Ascending aorta (tissue), 2 donors: ENCODE data around the gene SSTR3. TPM values are rescaled to one million over a fixed set of nuclear protein-coding genes. Genes with fewer than 3 reads are reported as not detected.

ENCODE experiments used
- DNase-seq, 2 donors: peaks; one replicate each; pipeline ENCODE4 v3.0.0-alpha.2; 2019; ENCODE audit warnings: low spot score in 2 of 2
- H3K27ac ChIP-seq, 2 donors: fragments of 200-600 bp; sonication (generic); one replicate each; pipeline ENCODE4 v1.5.1; 2016 to 2017; ENCODE audit warnings: mild to moderate bottlenecking in 1 of 2
- H3K27me3 ChIP-seq: fragments of 200-600 bp; sonication (generic); one replicate; pipeline ENCODE4 v1.5.1; 2017
- H3K36me3 ChIP-seq, 2 donors: fragments of 200-600 bp; sonication (generic); one replicate each; pipeline ENCODE4 v1.5.1; 2016
- H3K4me1 ChIP-seq, 2 donors: fragments of 200-600 bp; sonication (generic); one replicate each; pipeline ENCODE4 v1.5.1; 2016 to 2017; ENCODE audit warnings: mild to moderate bottlenecking in 1 of 2
- H3K4me3 ChIP-seq, 2 donors: fragments of 200-600 bp; sonication (generic); one replicate each; pipeline ENCODE4 v1.5.1; 2016 to 2017; ENCODE audit warnings: mild to moderate bottlenecking in 1 of 2
- H3K9me3 ChIP-seq, 2 donors: fragments of 200-600 bp; sonication (generic); one replicate each; pipeline ENCODE4 v1.5.1; 2016
- intact Hi-C: fragments of 100-400 bp; cut with DNase I; formaldehyde crosslinking; loops from one replicate; pipeline ENCODE4 v1.15.1; 2023
- total RNA-seq: library from RNA; depleted of rRNA; stranded (reverse); fragments of >200 nt; gene quantifications from one replicate; pipeline ENCODE4 v1.1.0, GENCODE V29; 2016
- TF ChIP-seq, protein P1 (sequence below), 3 experiments: fragments of 200-600 bp in 2 of 3; fragments of 450-650 bp in 1 of 3; sonication (generic) in 2 of 3; IDR thresholded peaks; one replicate each; pipeline ENCODE4 v1.5.1; 2016 to 2019; ENCODE audit warnings: antibody characterized with exemption in 3 of 3, mild to moderate bottlenecking in 1 of 3, moderate library complexity in 1 of 3

The SSTR3 gene
- total RNA-seq, 1 donor from 2014 or later = not detected

GRCh38 chr22:37240240-37240940 lies 28.1 kb upstream of the SSTR3 start:
- TF ChIP-seq, protein P1, sequence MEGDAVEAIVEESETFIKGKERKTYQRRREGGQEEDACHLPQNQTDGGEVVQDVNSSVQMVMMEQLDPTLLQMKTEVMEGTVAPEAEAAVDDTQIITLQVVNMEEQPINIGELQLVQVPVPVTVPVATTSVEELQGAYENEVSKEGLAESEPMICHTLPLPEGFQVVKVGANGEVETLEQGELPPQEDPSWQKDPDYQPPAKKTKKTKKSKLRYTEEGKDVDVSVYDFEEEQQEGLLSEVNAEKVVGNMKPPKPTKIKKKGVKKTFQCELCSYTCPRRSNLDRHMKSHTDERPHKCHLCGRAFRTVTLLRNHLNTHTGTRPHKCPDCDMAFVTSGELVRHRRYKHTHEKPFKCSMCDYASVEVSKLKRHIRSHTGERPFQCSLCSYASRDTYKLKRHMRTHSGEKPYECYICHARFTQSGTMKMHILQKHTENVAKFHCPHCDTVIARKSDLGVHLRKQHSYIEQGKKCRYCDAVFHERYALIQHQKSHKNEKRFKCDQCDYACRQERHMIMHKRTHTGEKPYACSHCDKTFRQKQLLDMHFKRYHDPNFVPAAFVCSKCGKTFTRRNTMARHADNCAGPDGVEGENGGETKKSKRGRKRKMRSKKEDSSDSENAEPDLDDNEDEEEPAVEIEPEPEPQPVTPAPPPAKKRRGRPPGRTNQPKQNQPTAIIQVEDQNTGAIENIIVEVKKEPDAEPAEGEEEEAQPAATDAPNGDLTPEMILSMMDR (IDR thresholded peaks at IDR 0.05) = no peak
- Histone ChIP-seq H3K27ac (no peak overlapping the region), H3K4me1 (no peaks in the 10 kb centered on the region), H3K27me3 (no peaks in the 10 kb centered on the region), H3K36me3 (no peaks in the 10 kb centered on the region), H3K9me3 (no peaks in the 10 kb centered on the region), H3K4me3 (no peak overlapping the region)
- DNase-seq = no peak
- intact Hi-C loops = no loop called here

DNA sequence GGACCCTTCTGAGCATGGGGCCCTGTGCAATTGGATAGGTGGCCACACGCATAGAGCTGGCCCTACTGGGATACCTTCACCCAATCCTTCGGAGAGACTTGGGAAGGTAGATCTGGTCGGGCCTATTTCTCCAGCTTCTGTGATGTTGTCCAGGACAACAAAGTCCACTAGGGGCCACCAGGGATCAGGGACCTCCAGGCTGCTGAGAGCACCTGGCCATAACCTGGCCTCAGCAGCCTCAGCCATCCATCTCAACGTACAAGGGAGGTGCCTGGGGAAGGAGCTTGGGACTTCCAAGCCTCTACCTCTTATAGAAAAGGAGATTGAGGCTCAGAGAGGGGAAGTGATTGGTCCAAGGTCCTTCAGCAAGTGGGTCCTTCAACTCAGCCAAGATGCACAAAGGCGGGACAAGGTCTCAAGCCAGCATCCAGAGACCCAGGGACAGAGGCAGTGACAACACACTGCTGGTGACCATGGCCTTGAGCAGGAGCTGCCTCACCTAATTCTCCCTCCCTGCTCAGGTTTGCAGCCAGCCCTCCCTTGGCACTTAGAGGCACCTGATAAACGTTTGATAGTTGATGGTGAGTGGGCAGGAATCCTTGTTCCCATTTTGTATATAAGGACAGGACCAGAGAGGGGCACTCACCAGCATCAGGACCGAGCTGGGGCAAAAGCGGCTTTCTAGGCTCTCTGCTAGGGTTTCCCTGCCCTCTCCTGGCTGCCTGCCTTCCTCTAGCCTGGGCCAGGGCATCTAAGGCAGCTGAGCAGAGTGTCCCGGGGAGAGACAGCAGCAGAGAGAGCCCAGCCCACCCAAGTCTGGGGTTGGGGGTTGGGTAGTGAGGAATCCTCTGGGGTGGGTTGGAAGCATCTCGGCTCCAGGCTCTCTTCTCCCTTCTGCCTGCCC lies 27.3 kb upstream of the SSTR3 start:
- no peaks in the 10 kb centered on the region for H3K27me3 ChIP-seq
- H3K9me3 ChIP-seq = no peaks in the 10 kb centered on the region
- H3K36me3 ChIP-seq = no peaks in the 10 kb centered on the region
- DNase-seq = no peak
- intact Hi-C loops = no loop called here
- H3K27ac ChIP-seq = no peak overlapping the region
- no peak overlapping the region for H3K4me3 ChIP-seq
- TF ChIP-seq, protein P1 (IDR thresholded peaks at IDR 0.05) = no peak
- H3K4me1 ChIP-seq = no peaks in the 10 kb centered on the region

GRCh38 chr22:37237371-37238268 lies 25.3 kb upstream of the SSTR3 start:
- no peaks in the 10 kb centered on the region for H3K4me1 ChIP-seq
- intact Hi-C loops = no loop called here
- no peaks in the 10 kb centered on the region for H3K36me3 ChIP-seq
- TF ChIP-seq, protein P1 (IDR thresholded peaks at IDR 0.05) = no peak
- no peak overlapping the region for H3K4me3 ChIP-seq
- H3K9me3 ChIP-seq = no peaks in the 10 kb centered on the region
- H3K27ac ChIP-seq = no peak overlapping the region
- no peaks in the 10 kb centered on the region for H3K27me3 ChIP-seq
- DNase-seq = no peak

DNA sequence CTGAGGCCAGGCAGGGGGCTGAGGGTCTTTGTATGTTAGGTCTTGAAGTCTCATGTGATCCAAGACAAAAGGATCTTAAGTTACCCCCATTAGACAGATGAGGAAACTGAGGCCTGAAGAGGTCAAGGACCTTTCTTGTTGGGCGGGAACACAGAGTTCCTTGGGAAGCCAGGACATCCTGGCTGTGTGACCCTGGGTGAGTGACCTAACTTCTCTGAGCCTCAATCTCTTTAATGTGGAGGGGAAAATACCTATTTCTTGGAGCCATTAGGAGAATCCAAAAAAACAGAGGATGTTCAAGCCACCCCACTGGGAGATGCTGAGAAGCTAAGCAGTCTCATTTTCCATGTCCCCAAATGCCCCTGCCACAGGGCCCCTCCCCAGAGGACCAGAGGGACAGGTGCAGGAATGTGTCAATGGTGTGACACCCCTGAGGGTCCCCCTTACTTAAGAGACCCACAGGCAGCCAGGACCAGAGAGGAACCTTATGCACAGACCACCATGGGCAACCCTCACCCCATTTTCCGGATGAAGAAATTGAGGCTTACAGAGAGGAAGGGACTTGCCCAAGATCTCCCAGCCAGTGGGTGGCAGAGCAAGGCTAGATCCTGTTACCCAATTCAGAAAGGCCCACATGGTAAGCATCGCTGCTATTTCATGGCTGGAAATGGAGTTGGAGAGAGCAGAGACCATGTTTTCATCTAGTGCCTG lies 23.8 kb upstream of the SSTR3 start:
- H3K27ac ChIP-seq = no peak overlapping the region
- no peaks in the 10 kb centered on the region for H3K9me3 ChIP-seq
- no peaks in the 10 kb centered on the region for H3K27me3 ChIP-seq
- H3K4me1 ChIP-seq = no peaks in the 10 kb centered on the region
- intact Hi-C loops = no loop called here
- no peak for DNase-seq
- TF ChIP-seq, protein P1 (IDR thresholded peaks at IDR 0.05) = no peak
- H3K36me3 ChIP-seq = no peaks in the 10 kb centered on the region
- no peak overlapping the region for H3K4me3 ChIP-seq
